Kidney tubule cell (primary cell): ENCODE results near the gene STEAP3.

ENCODE experiments used
- DNase-seq: peaks from one replicate; pipeline ENCODE4 v3.0.0-alpha.2; 2018; ENCODE audit warnings: low spot score

STEAP3 gene

DNA sequence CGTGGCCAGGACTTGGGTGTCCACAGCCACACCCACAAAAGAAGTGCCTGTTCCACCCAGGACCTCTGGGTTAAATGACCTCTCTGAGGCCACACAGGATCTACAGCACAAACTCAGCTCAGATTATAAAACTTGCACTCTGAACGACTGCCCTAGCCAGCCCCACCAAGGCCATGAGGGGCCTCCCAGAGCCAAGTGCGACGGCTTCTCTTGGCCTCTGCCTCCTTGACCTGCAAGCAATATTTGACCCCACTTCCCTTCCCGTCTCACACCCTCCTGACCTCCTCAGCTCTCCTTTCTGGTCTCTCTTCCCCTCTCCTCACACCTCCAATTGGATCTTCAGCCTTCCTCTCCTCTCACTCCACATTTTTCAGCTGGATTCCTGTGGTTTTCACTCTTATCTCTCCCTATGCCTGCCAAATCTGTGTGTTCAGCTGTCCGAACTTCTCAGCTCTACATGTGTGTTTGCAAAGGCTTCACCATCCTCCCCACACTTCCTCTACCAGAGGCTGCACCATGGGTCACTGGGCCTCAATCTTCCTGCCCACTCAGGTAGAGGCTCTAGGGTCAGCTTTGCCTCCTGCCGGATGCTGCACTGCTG lies 25.3 kb upstream of the STEAP3 start:
- no peak for DNase-seq

DNA sequence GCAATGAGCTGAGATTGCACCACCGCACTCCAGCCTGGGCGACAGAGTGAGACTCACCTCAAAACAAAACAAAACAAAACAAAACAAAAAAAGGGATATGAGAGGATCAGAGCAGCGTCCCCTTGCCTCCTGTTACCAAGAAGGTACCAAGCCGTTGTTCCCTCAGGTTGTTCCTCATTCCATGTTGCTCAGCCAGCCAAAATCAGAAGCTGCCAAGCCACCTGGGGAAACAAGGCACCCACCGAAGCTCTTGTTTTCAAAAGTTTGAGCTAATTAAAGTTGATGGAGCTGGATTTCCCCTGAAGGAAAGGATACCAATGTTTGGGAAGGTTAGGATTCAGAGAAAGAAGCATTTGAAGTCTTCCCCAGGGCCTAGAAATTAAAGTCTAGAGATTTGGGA lies 21.8 kb upstream of the STEAP3 start:
- DNase-seq, result no peak

DNA sequence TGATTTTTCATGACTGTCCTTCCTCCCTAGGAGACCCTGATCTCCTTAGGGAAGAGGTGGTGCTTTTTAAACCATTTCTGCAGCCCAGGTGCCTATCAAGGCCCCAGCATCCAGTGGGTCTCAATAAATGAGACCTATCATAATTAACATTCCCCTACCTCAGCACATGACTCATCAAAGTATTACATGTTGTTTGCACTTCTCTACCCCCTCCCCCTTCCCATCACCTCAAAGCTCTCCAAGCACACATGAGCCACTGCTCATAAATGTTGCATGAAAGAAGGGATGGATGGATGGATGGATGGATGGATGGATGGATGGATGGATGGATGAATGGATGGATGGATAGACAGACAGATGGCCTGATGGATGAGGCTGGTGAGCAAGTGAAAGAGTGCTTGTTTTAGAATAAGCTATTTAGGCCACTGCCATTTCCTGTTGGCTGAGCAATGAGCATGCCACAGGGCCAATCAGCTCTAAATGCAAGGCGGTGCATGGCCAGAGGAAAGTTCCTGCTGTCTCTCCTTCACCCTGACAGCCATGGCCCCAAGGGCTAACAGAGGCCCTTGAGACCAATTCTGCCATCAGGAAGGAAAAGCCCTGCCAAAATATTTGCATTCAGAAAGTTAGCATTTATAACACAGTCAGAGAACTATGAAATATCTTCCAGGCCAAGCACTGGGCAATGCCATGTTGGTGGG lies 20.9 kb upstream of the STEAP3 start:
- no peak for DNase-seq

DNA sequence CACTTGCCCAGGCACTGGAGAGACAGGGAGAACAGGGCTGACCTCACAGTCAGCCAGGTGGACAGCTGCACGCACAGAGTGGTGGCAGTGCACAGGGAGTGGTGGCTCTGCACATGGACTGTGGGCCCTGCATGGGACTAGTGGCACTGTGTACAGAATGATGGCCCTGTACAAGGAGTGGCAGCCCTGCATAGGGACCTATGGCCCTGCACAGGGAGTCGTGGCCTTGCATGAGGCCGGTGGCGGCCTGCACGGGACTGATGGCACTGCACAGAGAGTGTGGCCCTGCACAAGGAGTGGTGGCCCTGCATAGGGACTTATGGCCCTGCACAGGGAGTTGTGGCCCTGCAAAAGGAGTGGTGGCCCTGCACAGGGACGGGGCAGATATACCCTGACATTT lies 19.1 kb upstream of the STEAP3 start:
- no peak for DNase-seq

DNA sequence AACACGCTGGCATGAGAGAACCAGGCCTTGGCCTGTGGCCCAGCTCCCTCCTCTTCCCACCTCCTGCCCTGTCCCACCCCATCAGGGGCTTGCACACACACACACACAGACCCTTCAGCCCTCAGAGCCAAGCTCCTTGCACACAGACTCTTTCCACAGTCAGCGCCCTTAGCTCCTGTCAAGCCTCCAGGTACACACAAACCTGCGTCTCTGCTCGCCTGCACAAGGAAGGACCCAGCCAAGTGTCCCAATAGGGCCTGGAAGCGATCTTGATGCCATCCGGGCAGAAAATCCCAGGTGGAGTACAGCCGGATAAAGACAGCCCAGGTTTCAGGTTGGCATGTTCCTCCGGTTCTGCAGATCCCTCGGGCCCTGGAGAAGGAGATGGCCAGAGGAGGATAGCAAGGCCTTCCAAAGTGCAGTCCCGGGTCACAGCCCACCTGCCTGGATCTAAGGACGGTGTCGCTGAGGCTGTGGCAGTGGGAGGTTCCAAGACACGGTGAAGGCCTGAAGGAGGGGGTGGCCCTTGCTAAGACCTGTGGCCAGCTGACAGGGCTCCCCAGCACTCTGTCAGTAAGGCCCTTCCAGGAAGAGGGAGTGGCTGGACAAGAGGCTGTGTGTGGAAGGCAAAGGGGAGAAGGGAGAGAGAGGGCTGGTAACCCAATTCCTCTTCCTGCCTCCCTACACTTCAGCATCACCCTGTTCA lies 18.5 kb upstream of the STEAP3 start:
- no peak for DNase-seq

DNA sequence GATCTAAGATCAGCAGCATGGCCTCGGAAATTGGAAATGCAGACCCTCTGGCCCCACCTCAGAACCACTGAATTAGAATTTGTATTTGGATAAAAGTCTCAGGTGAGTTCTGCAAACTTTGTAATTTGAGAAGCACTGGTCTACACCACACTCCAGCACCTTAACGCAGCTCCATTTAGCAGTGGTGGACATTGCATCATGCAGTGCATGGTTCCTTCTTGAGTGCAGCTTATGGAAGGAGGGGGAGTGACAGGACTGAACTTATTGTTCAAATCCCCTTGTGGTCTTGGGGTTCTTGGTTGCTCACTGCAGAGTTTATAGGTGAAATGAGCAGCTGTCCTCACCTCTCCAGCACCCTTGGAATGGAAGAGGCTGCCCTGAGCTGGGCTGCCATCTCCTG lies 17.4 kb upstream of the STEAP3 start:
- no peak for DNase-seq

DNA sequence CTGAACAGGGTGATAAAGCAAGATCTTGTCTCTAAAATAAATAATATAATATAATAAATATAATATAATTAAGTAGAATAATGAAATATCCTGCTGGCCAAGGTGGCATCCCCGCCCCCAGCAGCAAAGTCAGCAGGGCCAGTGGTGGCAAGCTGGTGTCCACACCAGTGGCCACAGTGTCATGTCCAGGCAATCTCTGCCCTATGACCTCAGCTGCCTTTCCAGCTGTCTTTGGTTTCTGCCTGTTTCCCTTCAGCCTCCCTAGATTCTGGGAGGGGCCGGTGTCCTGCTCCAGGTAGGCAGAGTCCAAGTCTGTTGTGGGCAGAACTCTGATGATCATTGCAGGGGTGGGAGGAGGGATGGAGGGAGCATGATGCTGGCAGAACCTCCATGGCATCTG lies 16.2 kb upstream of the STEAP3 start:
- no peak for DNase-seq

DNA sequence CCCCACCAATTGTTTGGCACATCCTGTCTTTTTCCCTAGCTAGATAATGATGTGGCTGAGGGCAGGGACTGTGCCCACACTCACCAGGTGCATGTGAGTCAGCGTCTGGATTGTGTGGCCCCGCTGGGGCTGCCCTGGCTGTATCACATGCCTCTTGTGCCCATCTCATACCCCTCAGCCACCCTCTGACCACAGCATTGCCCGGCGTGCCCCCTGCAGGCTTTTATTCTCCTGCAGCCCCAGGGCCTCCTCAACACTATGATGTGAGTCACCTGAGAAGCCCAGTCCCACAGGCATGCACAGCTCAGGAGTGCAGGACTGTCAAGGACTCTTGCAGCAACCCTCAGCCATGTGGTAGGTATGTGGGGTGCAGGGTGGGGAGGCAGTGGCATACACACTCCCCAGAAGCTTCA lies 14.8 kb upstream of the STEAP3 start:
- DNase-seq, result peak; percentile 95

DNA sequence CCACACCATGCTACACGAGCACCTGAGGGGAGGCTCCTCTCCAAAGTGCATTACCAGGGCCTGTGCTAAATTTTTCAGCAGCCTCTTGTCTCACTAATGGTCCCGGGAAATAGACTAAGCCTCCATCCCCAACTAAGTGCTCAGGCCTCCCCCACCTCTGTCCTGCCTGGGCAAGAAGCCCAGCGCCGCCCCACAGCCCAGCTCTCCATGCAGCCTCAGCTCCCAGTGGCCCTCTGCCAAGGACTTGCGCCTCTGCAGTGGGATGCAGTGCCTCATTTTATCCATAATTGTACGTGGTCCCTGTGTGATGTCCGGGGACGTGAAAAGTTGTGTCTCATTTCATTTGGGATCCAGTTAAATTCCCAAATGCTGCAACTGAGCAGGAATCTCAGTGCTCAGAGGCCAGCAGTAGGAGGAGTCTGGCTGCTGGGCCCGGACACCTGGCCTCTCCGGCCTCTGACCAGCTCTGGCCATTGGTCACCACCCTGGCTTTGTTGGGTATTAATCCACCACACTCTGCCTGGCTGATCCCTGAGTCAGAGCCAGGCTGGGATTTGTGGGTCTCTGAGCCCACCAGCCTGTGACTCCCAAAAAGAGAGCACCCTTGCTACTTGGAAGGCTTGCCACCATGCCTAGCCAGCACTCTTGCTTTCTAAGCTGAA lies 11.4 kb upstream of the STEAP3 start:
- DNase-seq, result no peak

DNA sequence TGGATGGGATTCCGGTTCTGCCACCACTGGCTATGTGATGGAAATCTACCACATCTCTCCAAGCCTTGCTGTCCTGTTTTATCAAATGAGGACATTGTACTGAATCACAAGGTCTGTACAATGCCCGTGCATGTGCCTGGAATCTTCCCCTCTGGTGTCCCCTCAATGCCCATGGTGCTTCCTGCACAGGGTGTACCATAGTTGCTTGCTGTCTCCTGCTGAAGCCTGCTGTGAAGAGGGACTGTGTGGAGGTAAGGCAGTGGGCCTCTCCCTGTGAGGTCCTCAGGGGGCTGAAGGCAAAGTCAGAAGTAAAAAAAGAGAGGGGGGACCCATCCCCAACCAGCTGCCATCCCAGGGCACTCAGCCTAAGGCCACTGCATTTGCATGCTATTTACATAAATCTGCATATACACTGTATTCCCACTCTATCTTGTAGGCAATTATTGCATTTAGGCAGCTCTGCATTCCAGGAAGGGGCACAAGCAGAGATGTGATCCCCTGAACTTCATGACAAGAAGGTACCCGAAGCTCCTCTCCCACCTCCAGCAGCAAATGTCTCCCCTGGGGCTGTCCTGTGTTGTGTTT lies 9.1 kb upstream of the STEAP3 start:
- no peak for DNase-seq

DNA sequence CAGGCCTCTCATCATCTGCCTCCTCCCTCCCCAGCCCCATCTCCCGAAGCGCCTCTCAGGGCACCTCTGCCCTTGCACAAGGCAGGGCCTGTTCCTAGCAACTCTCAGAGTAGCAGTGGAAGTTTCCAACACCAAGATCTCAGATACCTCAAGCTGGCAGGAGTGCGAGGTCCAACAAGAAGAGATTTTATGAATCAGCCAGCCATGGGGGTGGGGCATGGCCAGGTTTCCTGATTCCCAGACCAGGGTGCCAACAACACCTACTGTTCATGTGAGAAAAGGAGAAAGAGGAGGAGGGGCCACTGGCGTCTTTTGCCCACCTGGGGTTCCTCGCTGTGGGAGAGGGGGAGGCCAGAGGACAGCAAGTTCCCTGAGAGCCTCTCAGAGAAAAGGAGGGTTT lies 6.6 kb upstream of the STEAP3 start:
- no peak for DNase-seq

DNA sequence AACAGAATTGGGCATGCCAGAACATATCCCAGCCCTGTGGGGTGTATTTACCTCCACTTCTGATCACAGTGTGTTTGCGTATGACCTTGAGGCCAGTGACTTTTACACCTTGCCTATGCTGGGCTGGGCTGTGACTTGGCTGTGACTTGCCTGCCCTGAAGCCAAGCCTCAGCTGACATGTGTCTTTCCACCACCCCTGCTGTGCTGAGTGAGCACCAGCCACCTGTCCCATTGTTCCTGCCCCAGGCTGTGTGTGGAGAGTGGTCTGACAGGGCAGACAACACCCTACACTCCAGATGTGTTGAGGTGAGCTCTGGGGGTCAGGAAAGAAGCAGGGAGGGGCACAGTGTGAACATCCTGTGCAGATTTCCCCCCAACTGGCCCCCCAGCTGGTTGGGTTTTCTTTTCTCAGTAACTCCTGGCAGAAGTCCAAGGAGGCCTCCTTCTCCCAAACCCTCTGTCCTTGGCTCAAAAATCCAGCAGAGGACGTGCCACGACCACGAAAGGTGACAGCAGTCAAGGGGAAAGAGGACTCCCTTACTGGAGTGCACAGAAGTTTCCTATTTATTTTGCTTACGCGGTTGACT lies 5.1 kb upstream of the STEAP3 start:
- peak; percentile 66 for DNase-seq

DNA sequence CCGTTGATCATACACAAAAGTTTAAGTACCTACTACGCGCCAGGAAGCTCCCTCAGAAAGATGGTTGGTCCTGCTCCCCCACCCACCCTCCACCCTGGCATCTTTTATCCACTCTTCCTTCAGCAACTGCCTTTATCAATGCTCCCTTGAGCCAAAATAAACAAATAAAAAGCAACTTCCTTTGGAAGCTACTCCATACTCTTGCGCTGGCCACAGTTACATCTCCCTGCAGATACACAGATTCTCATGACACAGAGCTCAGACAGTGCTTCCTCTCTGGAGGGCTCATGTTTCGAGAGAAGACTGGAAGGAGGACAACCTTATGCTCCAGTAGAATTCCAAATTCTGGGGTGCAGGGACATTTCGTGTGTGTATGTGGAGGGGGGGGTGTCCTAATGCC lies 3.8 kb upstream of the STEAP3 start:
- no peak for DNase-seq

DNA sequence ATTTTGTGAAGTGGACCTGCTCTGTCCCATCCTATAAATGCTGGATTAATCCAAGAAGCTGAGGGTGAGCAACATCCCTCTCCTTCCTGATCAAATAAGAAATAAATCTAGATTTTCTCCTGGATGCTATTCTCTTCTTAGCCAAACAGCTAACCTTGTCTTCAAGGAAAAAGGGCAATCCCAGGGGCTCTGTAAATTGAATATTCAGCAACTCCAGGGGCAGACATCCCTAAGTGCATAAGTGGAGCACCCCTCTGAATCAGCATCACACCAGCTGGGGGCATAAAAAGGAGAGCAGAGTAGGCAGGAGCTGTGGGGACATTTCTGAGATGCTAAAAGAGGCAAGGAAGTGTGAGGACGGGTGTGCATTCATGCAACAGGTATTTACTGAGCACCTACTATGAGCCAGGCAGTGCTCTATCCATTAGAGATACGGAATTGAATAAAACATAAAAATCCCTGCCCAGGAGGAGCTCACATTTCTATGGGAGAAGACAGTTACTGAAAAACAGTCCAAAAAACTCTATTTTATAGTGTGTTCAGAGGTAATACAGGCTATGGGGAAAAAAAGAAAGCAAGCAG lies 2.8 kb upstream of the STEAP3 start:
- no peak for DNase-seq

DNA sequence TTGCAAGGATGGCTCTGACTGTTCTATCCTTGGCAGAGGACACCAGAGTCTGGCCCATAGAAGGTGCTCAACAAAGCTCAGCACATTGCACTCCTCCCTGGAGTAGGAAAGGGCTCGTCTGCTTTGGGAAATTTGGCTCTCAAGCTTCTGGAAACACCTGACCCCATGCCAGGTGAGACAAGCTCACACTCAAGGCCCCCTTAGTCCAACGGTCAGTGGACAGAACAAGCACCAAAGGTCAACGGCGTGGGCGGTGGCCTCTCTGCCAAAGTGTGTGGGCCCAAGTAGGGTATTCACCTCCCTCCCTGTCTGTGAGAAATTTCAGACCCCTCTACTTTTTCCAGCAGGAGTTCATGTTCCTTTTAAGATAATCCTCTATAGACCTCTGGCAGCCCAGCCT lies 2.0 kb upstream of the STEAP3 start:
- DNase-seq, result no peak

DNA sequence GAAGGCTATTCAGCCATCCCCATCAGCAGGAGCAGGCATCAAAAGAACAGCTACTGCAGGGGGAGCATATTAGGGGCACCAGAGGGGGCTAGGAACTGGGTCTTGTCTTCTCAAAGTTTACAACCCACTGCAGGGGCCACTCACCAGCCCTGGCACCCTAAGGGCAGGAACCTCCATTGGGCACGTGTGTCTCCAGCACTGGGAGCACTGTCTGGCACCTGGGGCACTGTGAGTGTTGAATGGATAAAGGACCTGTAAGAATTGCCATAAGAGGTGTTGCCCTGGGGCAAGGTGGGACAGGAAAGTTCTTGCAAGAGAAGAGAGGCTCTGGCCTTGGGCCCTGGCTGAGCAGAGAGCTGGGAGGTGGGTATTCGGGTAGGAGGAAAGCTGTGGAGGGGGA lies 1.4 kb upstream of the STEAP3 start:
- DNase-seq, result no peak

DNA sequence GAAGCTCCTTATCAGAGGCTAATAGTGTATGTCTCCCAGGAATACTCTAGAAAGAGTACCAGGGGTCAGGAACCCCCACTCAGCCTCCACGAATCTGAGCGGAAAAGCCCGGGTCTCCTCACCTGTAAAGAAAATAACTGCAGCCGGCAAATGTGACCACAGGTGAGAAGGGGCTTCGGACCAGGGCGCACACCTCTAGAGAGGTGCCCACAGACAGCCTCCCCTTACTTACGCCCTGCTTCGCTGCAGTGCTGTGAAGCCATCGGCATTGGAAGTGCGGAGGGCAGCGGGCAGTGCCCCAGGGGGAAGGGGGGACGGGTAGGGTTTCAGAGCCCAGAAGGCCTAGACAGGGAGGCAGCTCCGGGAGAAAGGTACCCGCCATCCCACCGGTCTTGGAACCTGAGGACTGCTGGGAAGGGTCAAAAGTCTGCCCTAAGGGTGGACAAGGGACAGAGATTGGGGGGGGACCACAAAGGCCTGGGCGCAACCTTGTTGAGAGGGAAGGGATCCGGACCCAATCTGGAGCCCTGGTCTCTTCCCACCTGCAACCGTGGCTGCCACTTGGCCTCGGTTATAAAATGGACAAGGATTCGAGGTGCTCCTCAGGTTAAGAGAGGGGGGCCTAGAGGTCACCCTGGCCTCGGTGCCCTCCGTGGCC lies 642 bp upstream of the STEAP3 start:
- DNase-seq, result no peak

DNA sequence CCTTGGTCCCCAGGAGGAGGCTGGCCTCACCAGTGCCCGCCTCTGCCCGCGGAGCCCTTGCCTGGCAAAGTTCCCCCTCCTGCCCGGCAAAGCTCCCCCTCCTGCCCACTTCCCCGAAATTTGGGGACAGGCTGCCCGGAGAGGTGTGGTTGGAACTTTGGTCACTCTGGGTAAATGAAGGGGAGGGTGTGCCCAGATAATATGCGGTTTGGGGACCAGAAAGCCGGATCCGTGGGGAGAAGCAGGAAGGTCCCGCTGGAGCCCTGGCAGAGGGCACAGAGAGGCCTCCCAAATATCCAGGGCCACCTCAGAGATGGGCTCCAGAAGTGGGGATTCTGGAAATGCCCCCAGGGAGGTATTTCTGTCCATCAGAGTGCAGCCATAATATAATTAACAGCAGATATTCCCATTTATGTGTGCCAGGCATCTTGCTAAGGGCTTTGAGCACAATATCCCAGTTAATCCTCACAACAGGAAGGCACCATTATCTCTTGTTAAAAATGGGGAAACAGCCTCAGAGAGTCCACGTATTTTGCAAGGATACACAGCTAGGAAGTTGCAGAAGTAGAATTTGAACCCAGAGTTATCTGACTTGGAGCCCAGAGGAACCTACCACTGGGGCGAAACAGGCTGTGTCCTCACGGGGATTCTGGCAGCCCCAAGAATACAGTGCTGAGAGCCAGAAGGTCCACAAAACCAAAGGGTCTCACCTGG lies 914 bp downstream of the STEAP3 start:
- DNase-seq, result no peak

DNA sequence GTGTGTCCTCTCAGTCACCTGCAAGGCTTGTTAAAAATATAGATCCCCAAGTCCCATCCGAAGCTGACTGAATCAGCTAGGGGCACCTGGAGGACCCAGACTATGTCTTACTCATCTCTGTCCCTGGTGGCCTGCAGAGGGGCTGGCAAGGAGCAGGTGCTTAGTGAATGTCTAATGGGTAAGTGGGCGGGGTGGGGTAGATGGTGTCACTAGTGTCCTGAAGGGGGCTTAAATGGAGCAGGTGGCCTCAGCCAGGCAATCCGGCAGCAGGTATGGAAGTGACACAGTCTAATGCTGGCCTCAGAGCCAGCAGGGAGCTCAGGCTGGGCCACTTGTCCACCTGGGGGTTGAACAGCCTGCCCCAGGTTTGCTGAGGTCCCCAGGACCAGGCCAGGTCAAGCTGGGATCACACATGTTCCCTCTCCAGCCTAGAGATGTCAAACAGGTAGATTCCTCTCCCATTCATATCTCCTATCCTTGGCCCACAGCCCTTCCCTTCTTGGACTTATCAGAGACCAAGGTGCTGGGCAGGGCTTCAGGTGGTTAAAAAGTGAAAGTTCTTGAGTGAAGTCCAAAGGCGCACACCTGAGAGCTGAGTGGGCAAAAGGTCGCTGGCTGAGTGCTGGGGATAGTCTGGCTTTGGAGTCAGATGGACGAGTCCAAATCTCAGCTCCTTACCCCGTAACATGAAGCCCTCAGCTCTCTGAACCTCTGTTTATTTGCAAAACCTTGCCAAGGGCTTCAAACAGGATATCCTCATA lies 1.7 kb downstream of the STEAP3 start:
- DNase-seq, result peak; percentile 29

DNA sequence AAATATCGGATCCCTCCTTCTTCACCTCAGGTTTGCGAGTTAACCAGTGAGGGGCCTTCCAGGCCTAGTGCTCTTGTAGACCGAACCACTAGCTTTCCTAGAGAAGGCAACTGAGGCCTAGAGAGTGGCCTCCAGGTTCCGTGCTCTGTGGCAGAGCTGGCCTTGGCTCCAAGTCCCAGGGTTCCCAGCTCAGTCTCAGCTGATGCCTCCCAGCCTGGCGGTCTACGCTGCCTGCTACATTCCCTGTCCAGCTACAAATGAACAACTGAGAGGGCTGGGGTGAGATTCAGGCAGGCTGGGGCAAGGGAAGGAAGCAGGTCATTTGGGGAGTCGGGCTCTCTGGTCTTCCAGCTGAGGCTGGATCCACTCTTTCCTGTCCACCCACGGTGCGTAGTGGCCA lies 2.3 kb downstream of the STEAP3 start:
- DNase-seq, result no peak
